IMR-90 (cell line): ENCODE results near the gene DUSP2.

Experiments
- BHLHE40 ChIP-seq: fragments of 150-350 bp; IDR thresholded peaks from 2 replicates; pipeline ENCODE4 v1.6.1; 2016; ENCODE audit warnings: mild to moderate bottlenecking, low read depth, low read length
- CEBPB ChIP-seq: IDR thresholded peaks from 2 replicates; pipeline ENCODE4 v1.6.1; 2012; ENCODE audit warnings: low read depth, low read length, improper control_type of control experiment
- CHD1 ChIP-seq: IDR thresholded peaks from 2 replicates; pipeline ENCODE4 v1.6.1; 2012; ENCODE audit warnings: low read depth, low read length, improper control_type of control experiment
- ELK1 ChIP-seq: fragments of 150-350 bp; IDR thresholded peaks from 2 replicates; pipeline ENCODE4 v1.6.1; 2016; ENCODE audit warnings: low read depth, mild to moderate bottlenecking, low read length, moderate library complexity, borderline replicate concordance
- FOS ChIP-seq: fragments of 150-350 bp; IDR thresholded peaks from 2 replicates; pipeline ENCODE4 v1.6.1; 2016; ENCODE audit warnings: low read depth, low read length
- MAZ ChIP-seq: IDR thresholded peaks from 2 replicates; pipeline ENCODE4 v1.6.1; 2012; ENCODE audit warnings: low read depth, mild to moderate bottlenecking, low read length, improper control_type of control experiment, moderate library complexity, borderline replicate concordance
- MXI1 ChIP-seq: IDR thresholded peaks from 2 replicates; pipeline ENCODE4 v1.6.1; 2012; ENCODE audit warnings: low read depth, mild to moderate bottlenecking, low read length, moderate library complexity, borderline replicate concordance
- POLR2A ChIP-seq: IDR thresholded peaks from 2 replicates; pipeline ENCODE4 v1.6.1; 2012; ENCODE audit warnings: mild to moderate bottlenecking, low read depth, low read length
- RAD21 ChIP-seq: IDR thresholded peaks from 2 replicates; pipeline ENCODE4 v1.6.1; 2012; ENCODE audit warnings: low read length, improper control_type of control experiment
- RCOR1 ChIP-seq: IDR thresholded peaks from 2 replicates; pipeline ENCODE4 v1.6.1; 2012; ENCODE audit warnings: mild to moderate bottlenecking, low read length, improper control_type of control experiment; ENCODE audit not compliant: insufficient replicate concordance
- RFX5 ChIP-seq: IDR thresholded peaks from 2 replicates; pipeline ENCODE4 v1.8.0; 2012; ENCODE audit warnings: low read depth, mild to moderate bottlenecking, low read length, moderate library complexity
- SMC3 ChIP-seq: fragments of 150-350 bp; IDR thresholded peaks from 2 replicates; pipeline ENCODE4 v1.6.1; 2016; ENCODE audit warnings: low read depth, mild to moderate bottlenecking, antibody characterized with exemption, low read length, moderate library complexity
- TF ChIP-seq, protein P1 (sequence below): conservative IDR thresholded peaks from 2 replicates; pipeline ENCODE4 v1.5.1; 2012; ENCODE audit warnings: mild to moderate bottlenecking, low read depth, low read length, improper control_type of control experiment
- TF ChIP-seq, protein P2 (sequence below): fragments of 150-350 bp; IDR thresholded peaks from 2 replicates; pipeline ENCODE4 v1.6.1; 2017; ENCODE audit warnings: mild to moderate bottlenecking, antibody characterized with exemption, low read length, low read depth

DNA sequence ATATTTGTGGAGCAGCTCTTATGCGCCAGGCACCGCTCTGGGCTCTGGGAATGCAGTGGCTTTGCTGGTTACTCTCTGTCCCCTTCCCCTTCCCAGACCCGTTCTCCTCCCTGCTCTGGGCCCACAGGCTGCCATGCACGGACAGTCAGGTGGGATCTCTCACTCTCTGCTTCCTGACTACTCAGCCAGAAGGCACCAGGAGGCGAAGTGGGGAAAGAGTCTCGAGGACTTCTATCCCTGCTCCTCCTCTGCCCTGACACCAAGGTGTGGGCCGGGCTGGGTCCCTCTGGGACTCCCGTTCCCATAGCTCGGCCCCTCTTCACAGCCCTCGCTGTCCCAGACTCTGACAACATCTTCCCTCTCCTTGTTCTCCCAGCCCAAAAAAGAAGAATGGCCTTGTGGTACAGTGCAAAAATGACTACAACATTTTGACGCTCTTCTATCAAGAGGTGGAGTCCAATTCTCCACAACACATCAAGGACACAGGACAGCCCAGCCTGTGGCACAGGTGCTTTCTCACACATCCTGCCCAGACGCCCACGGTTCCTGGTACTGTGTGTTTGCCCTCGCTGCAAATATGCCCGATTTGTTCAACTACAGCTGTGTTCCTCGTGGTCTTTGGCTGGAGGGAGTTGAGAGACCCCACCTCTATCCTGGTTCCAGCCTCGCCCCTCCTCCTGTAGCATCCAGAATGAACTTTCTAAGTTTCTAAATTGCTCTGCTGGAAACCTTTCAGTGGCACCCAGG is 14.0 kb upstream of the DUSP2 start:
- TF ChIP-seq, protein P1, sequence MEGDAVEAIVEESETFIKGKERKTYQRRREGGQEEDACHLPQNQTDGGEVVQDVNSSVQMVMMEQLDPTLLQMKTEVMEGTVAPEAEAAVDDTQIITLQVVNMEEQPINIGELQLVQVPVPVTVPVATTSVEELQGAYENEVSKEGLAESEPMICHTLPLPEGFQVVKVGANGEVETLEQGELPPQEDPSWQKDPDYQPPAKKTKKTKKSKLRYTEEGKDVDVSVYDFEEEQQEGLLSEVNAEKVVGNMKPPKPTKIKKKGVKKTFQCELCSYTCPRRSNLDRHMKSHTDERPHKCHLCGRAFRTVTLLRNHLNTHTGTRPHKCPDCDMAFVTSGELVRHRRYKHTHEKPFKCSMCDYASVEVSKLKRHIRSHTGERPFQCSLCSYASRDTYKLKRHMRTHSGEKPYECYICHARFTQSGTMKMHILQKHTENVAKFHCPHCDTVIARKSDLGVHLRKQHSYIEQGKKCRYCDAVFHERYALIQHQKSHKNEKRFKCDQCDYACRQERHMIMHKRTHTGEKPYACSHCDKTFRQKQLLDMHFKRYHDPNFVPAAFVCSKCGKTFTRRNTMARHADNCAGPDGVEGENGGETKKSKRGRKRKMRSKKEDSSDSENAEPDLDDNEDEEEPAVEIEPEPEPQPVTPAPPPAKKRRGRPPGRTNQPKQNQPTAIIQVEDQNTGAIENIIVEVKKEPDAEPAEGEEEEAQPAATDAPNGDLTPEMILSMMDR = no peak
- TF ChIP-seq MXI1 (no peak), RAD21 (no peak), POLR2A (no peak), RFX5 (no peak), FOS (no peak), ELK1 (no peak), MAZ (no peak), RCOR1 (no peak), CEBPB (no peak), SMC3 (no peak), BHLHE40 (no peak), CHD1 (no peak)
- TF ChIP-seq, protein P2, sequence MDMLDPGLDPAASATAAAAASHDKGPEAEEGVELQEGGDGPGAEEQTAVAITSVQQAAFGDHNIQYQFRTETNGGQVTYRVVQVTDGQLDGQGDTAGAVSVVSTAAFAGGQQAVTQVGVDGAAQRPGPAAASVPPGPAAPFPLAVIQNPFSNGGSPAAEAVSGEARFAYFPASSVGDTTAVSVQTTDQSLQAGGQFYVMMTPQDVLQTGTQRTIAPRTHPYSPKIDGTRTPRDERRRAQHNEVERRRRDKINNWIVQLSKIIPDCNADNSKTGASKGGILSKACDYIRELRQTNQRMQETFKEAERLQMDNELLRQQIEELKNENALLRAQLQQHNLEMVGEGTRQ = no peak
